Naive thymus-derived CD8-positive, alpha-beta T cell (primary cell): ENCODE measurements around the gene NSRP1. TPM values are rescaled to one million over a fixed set of nuclear protein-coding genes. Genes with fewer than 3 reads are reported as not detected.
A peak's percentile ranks its signal among the peaks of the same experiment; 100 is the strongest.
"Not testable (repeated sequence)": the region's sequence is repeated elsewhere in the genome, so short reads cannot be mapped to it uniquely, and the experiment has no call there.

Experiments
- ATAC-seq, 2 donors: fragments of 150-1000 bp; cut with Tn5 transposase in 1 of 2; sonication (Bioruptor Pico), chemical (Tn5 transposase) in 1 of 2; 1 replicate in 1 of 2; 2 replicates in 1 of 2; pipeline ENCODE4 v1.10.0; 2021; ENCODE audit warnings: mild to moderate bottlenecking in 2 of 2, moderate library complexity in 2 of 2
- POLR2A ChIA-PET: fragments of 350-600 bp; sonication (Branson Sonifier 250); formaldehyde crosslinking; loops from one replicate; lab custom pipeline; 2021; ENCODE audit warnings: antibody characterized with exemption; lab: Charles Lee
- DNase-seq, 10 donors: peaks; one replicate each; pipeline versions ENCODE4 v3.0.0 to v3.0.0-alpha.2; 2020 to 2022
- H3K27ac Mint-ChIP-seq, 10 donors: one replicate each; pipeline ENCODE4 v1.8.0; 2020 to 2022; ENCODE audit warnings: mild to moderate bottlenecking in 10 of 10, mixed read lengths in 10 of 10, moderate library complexity in 4 of 10, inconsistent platforms in 1 of 10
- H3K27me3 Mint-ChIP-seq, 5 donors: one replicate each; pipeline ENCODE4 v1.8.0; 2021 to 2022; ENCODE audit warnings: mixed read lengths in 5 of 5
- H3K36me3 Mint-ChIP-seq, 3 donors: one replicate each; pipeline ENCODE4 v1.8.0; 2020 to 2022; ENCODE audit warnings: mixed read lengths in 3 of 3, mild to moderate bottlenecking in 2 of 3, inconsistent platforms in 1 of 3
- H3K4me1 Mint-ChIP-seq, 4 donors: one replicate each; pipeline ENCODE4 v1.8.0; 2021 to 2022; ENCODE audit warnings: mixed read lengths in 4 of 4
- H3K4me3 Mint-ChIP-seq, 10 donors: one replicate each; pipeline ENCODE4 v1.8.0; 2020 to 2022; ENCODE audit warnings: mild to moderate bottlenecking in 10 of 10, mixed read lengths in 10 of 10, moderate library complexity in 6 of 10, inconsistent platforms in 1 of 10
- H3K9me3 Mint-ChIP-seq, 9 donors: one replicate each; pipeline ENCODE4 v1.8.0; 2020 to 2022; ENCODE audit warnings: mixed read lengths in 9 of 9, mild to moderate bottlenecking in 3 of 9, inconsistent platforms in 1 of 9, moderate library complexity in 1 of 9
- polyA plus RNA-seq, 3 donors: library from polyadenylated mRNA; unstranded; fragments of 300-500 nt; fragmentation: Illumina TruSeq; gene quantifications; one replicate each; pipeline ENCODE4 v1.2.3, GENCODE V29; 2021
- total RNA-seq, 8 experiments: library from RNA in 2 of 8; stranded (reverse) in 2 of 8; gene quantifications; one replicate each; pipeline ENCODE4 v1.2.3 and lab custom pipeline; 2021 to 2026

Gene NSRP1
- total and polyA plus RNA-seq, 5 experiments from 2014 or later = 15.1 to 40.6 (median 34.0) TPM

- Mint-ChIP-seq H3K4me1 (peaks cover 0 to 3% (median 0%) of the 10 kb centered on the region in 4 donors), H3K27ac (no peak overlapping the region), H3K9me3 (no peaks in the 10 kb centered on the region), H3K4me3 (no peak overlapping the region), H3K36me3 (no peaks in the 10 kb centered on the region), H3K27me3 (peaks cover 0 to 16% (median 4%) of the 10 kb centered on the region in 5 donors)
- DNase-seq = no peak
- ATAC-seq = no peak
- POLR2A ChIA-PET = no interaction called here
Measured at GRCh38 chr17:30197416-30197815, 80.8 kb downstream of the NSRP1 start.

GRCh38 chr17:30199600-30199999 is 83.0 kb downstream of the NSRP1 start:
- H3K36me3 Mint-ChIP-seq = no peaks in the 10 kb centered on the region
- H3K4me3 Mint-ChIP-seq = no peak overlapping the region
- no peaks in the 10 kb centered on the region for H3K9me3 Mint-ChIP-seq
- POLR2A ChIA-PET = no interaction called here
- H3K27ac Mint-ChIP-seq = peak overlapping the region in 1 of 10 donors; percentile 31
- H3K4me1 Mint-ChIP-seq = no peaks in the 10 kb centered on the region
- DNase-seq (no peak), ATAC-seq (no peak)
- H3K27me3 Mint-ChIP-seq = peaks cover 0 to 28% (median 16%) of the 10 kb centered on the region in 5 donors

- no peak for DNase-seq
- Mint-ChIP-seq H3K4me3 (no peak overlapping the region), H3K27me3 (peaks cover 0 to 29% (median 16%) of the 10 kb centered on the region in 5 donors), H3K4me1 (no peaks in the 10 kb centered on the region), H3K27ac (no peak overlapping the region), H3K9me3 (no peaks in the 10 kb centered on the region), H3K36me3 (no peaks in the 10 kb centered on the region)
- POLR2A ChIA-PET = no interaction called here
- ATAC-seq = no peak
Measured at GRCh38 chr17:30200106-30200505, 83.5 kb downstream of the NSRP1 start.

- DNase-seq, ATAC-seq, H3K27ac Mint-ChIP-seq, H3K36me3 Mint-ChIP-seq, H3K9me3 Mint-ChIP-seq, H3K4me3 Mint-ChIP-seq, POLR2A ChIA-PET, H3K4me1 Mint-ChIP-seq: not testable (repeated sequence)
- H3K27me3 Mint-ChIP-seq = peaks cover 0 to 31% (median 16%) of the 10 kb centered on the region in 5 donors
Measured at GRCh38 chr17:30200656-30201055, 84.0 kb downstream of the NSRP1 start.

- ATAC-seq (no peak), DNase-seq (no peak)
- H3K4me1 Mint-ChIP-seq = no peaks in the 10 kb centered on the region
- no peak overlapping the region for H3K27ac Mint-ChIP-seq
- no peak overlapping the region for H3K4me3 Mint-ChIP-seq
- POLR2A ChIA-PET = no interaction called here
- no peaks in the 10 kb centered on the region for H3K36me3 Mint-ChIP-seq
- no peaks in the 10 kb centered on the region for H3K9me3 Mint-ChIP-seq
- H3K27me3 Mint-ChIP-seq = peaks cover 3 to 48% (median 22%) of the 10 kb centered on the region in 5 donors
Measured at GRCh38 chr17:30203471-30203981, 86.9 kb downstream of the NSRP1 start.

GRCh38 chr17:30207655-30208054 is 91.0 kb downstream of the NSRP1 start:
- H3K27ac Mint-ChIP-seq = peak overlapping the region in 2 of 10 donors; percentile 30 to 73
- peaks cover 0 to 5% (median 0%) of the 10 kb centered on the region in 4 donors for H3K4me1 Mint-ChIP-seq
- POLR2A ChIA-PET = no interaction called here
- H3K36me3 Mint-ChIP-seq = no peaks in the 10 kb centered on the region
- ATAC-seq = no peak
- H3K4me3 Mint-ChIP-seq = no peak overlapping the region
- no peaks in the 10 kb centered on the region for H3K9me3 Mint-ChIP-seq
- peaks cover 4 to 43% (median 22%) of the 10 kb centered on the region in 5 donors for H3K27me3 Mint-ChIP-seq
- no peak for DNase-seq

GRCh38 chr17:30208214-30208613 is 91.6 kb downstream of the NSRP1 start:
- POLR2A ChIA-PET = no interaction called here
- no peaks in the 10 kb centered on the region for H3K9me3 Mint-ChIP-seq
- H3K27ac Mint-ChIP-seq = no peak overlapping the region
- peaks cover 0 to 5% (median 0%) of the 10 kb centered on the region in 4 donors for H3K4me1 Mint-ChIP-seq
- no peaks in the 10 kb centered on the region for H3K36me3 Mint-ChIP-seq
- H3K4me3 Mint-ChIP-seq = no peak overlapping the region
- ATAC-seq (no peak), DNase-seq (no peak)
- peaks cover 4 to 37% (median 16%) of the 10 kb centered on the region in 5 donors for H3K27me3 Mint-ChIP-seq

GRCh38 chr17:30209930-30210329 is 93.3 kb downstream of the NSRP1 start:
- Mint-ChIP-seq H3K4me3 (no peak overlapping the region), H3K27me3 (peaks cover 3 to 28% (median 10%) of the 10 kb centered on the region in 5 donors)
- POLR2A ChIA-PET = no interaction called here

GRCh38 chr17:30210366-30210765 is 93.8 kb downstream of the NSRP1 start:
- no peak for DNase-seq
- no peaks in the 10 kb centered on the region for H3K36me3 Mint-ChIP-seq
- POLR2A ChIA-PET = no interaction called here
- peaks cover 0 to 5% (median 0%) of the 10 kb centered on the region in 4 donors for H3K4me1 Mint-ChIP-seq
- no peak overlapping the region for H3K4me3 Mint-ChIP-seq
- no peaks in the 10 kb centered on the region for H3K9me3 Mint-ChIP-seq
- ATAC-seq = no peak
- H3K27me3 Mint-ChIP-seq = peaks cover 1 to 28% (median 10%) of the 10 kb centered on the region in 5 donors
- no peak overlapping the region for H3K27ac Mint-ChIP-seq

More at GRCh38 chr17:30209930-30210329, 93.3 kb downstream of the NSRP1 start:
- no peaks in the 10 kb centered on the region for H3K36me3 Mint-ChIP-seq
- H3K9me3 Mint-ChIP-seq = no peaks in the 10 kb centered on the region
- DNase-seq = no peak
- no peak overlapping the region for H3K27ac Mint-ChIP-seq
- H3K4me1 Mint-ChIP-seq = peaks cover 0 to 5% (median 0%) of the 10 kb centered on the region in 4 donors
- ATAC-seq = no peak

GRCh38 chr17:30210901-30211300 is 94.3 kb downstream of the NSRP1 start:
- H3K36me3 Mint-ChIP-seq = no peaks in the 10 kb centered on the region
- ATAC-seq (no peak), DNase-seq (no peak)
- peaks cover 0 to 5% (median 0%) of the 10 kb centered on the region in 4 donors for H3K4me1 Mint-ChIP-seq
- POLR2A ChIA-PET = no interaction called here
- H3K9me3 Mint-ChIP-seq = no peaks in the 10 kb centered on the region
- H3K4me3 Mint-ChIP-seq = no peak overlapping the region
- H3K27ac Mint-ChIP-seq = no peak overlapping the region
- H3K27me3 Mint-ChIP-seq = peaks cover 1 to 28% (median 10%) of the 10 kb centered on the region in 5 donors

GRCh38 chr17:30211371-30211770 is 94.8 kb downstream of the NSRP1 start:
- Mint-ChIP-seq H3K4me1 (peaks cover 0 to 5% (median 0%) of the 10 kb centered on the region in 4 donors), H3K36me3 (no peaks in the 10 kb centered on the region), H3K9me3 (no peaks in the 10 kb centered on the region), H3K4me3 (no peak overlapping the region), H3K27me3 (peaks cover 1 to 28% (median 10%) of the 10 kb centered on the region in 5 donors), H3K27ac (no peak overlapping the region)
- ATAC-seq = no peak
- POLR2A ChIA-PET = no interaction called here
- DNase-seq = no peak

- H3K27me3 Mint-ChIP-seq = peaks cover 1 to 16% (median 13%) of the 10 kb centered on the region in 5 donors
- ATAC-seq (no peak), DNase-seq (no peak)
- no peaks in the 10 kb centered on the region for H3K9me3 Mint-ChIP-seq
- POLR2A ChIA-PET = no interaction called here
- H3K4me3 Mint-ChIP-seq = no peak overlapping the region
- no peaks in the 10 kb centered on the region for H3K36me3 Mint-ChIP-seq
- H3K4me1 Mint-ChIP-seq = peaks cover 0 to 5% (median 0%) of the 10 kb centered on the region in 4 donors
- H3K27ac Mint-ChIP-seq = no peak overlapping the region
Measured at GRCh38 chr17:30212750-30213149, 96.1 kb downstream of the NSRP1 start.

GRCh38 chr17:30217054-30217453 is 100.4 kb downstream of the NSRP1 start:
- DNase-seq (no peak), ATAC-seq (no peak)
- H3K36me3 Mint-ChIP-seq = no peaks in the 10 kb centered on the region
- no peaks in the 10 kb centered on the region for H3K4me1 Mint-ChIP-seq
- peaks cover 0 to 4% (median 2%) of the 10 kb centered on the region in 5 donors for H3K27me3 Mint-ChIP-seq
- peak overlapping the region in 1 of 10 donors; percentile 49 for H3K27ac Mint-ChIP-seq
- no peak overlapping the region for H3K4me3 Mint-ChIP-seq
- POLR2A ChIA-PET = no interaction called here
- no peaks in the 10 kb centered on the region for H3K9me3 Mint-ChIP-seq

GRCh38 chr17:30217746-30218245 is 101.2 kb downstream of the NSRP1 start:
- Mint-ChIP-seq H3K4me1 (no peaks in the 10 kb centered on the region), H3K4me3 (peak overlapping the region in 1 of 10 donors; percentile 1), H3K27ac (no peak overlapping the region), H3K9me3 (no peaks in the 10 kb centered on the region), H3K36me3 (no peaks in the 10 kb centered on the region), H3K27me3 (peaks cover 0 to 4% (median 2%) of the 10 kb centered on the region in 5 donors)
- DNase-seq = no peak
- POLR2A ChIA-PET = no interaction called here
- ATAC-seq = no peak
